ENCODE results near the gene C9orf57. TPM values are rescaled to one million over a fixed set of nuclear protein-coding genes. Genes with fewer than 3 reads are reported as not detected.

C9orf57 gene
- total RNA-seq, 1 experiment from 2014 or later = not detected

GRCh38 chr9:72023596-72023995 is 36.8 kb downstream of the C9orf57 start:
- Histone ChIP-seq H2AFZ (no peak overlapping the region), H3K36me3 (ENCODE audit: low read depth) (no peaks in the 10 kb centered on the region), H3K4me2 (no peak overlapping the region), H4K20me1 (ENCODE audit: insufficient read depth) (no peaks in the 10 kb centered on the region), H3K4me3 (no peak overlapping the region), H3K9me2 (ENCODE audit: insufficient read depth) (no peaks in the 10 kb centered on the region), H3K9me3 (ENCODE audit: insufficient read depth, low read depth) (no peaks in the 10 kb centered on the region), H3K4me1 (replicated peaks; ENCODE audit: insufficient read depth) (no peaks in the 10 kb centered on the region), H3K79me2 (ENCODE audit: low read depth) (no peaks in the 10 kb centered on the region), H3K27me3 (ENCODE audit: insufficient read depth, low read depth) (no peaks in the 10 kb centered on the region), H3F3A (ENCODE audit: insufficient read depth, low read depth) (no peaks in the 10 kb centered on the region), H3K27ac (no peak overlapping the region)
- intact Hi-C loops (cut with micrococcal nuclease; ENCODE audit: unreplicated experiment) = no loop called here
- no peak for TF ChIP-seq CTCF (conservative IDR thresholded peaks at IDR 0.05)
- no peak for TF ChIP-seq EZH2 (IDR thresholded peaks at IDR 0.05; ENCODE audit: low read depth)
- ChIA-PET POLR2A (ENCODE audit: unreplicated experiment) (no interaction called here), CTCF (no interaction called here)
- no peak for DNase-seq
- no TSS peak for BruUV-seq (replicated peaks)

GRCh38 chr9:72022841-72023240 is 37.6 kb downstream of the C9orf57 start:
- CTCF ChIA-PET = interaction anchor here (0.6 kb wide), 1 partner anchor 739 kb away, joined by 3 read pairs; no protein-coding TSS in a partner anchor
- POLR2A ChIA-PET (ENCODE audit: unreplicated experiment) = no interaction called here
- no peaks in the 10 kb centered on the region for H3K79me2 ChIP-seq (ENCODE audit: low read depth)
- no peak overlapping the region for H3K4me3 ChIP-seq
- no peaks in the 10 kb centered on the region for H4K20me1 ChIP-seq (ENCODE audit: insufficient read depth)
- H3K27ac ChIP-seq = no peak overlapping the region
- intact Hi-C loops (cut with micrococcal nuclease; ENCODE audit: unreplicated experiment) = no loop called here
- no peaks in the 10 kb centered on the region for H3K9me3 ChIP-seq (ENCODE audit: insufficient read depth, low read depth)
- no peaks in the 10 kb centered on the region for H3K27me3 ChIP-seq (ENCODE audit: insufficient read depth, low read depth)
- no peak overlapping the region for H2AFZ ChIP-seq
- DNase-seq = peak in 1 of 2 experiments; percentile 70
- BruUV-seq (replicated peaks) = no TSS peak
- no peaks in the 10 kb centered on the region for H3K9me2 ChIP-seq (ENCODE audit: insufficient read depth)
- TF ChIP-seq CTCF (conservative IDR thresholded peaks at IDR 0.05) = no peak
- TF ChIP-seq EZH2 (IDR thresholded peaks at IDR 0.05; ENCODE audit: low read depth) = no peak
- no peaks in the 10 kb centered on the region for H3K36me3 ChIP-seq (ENCODE audit: low read depth)
- no peaks in the 10 kb centered on the region for H3F3A ChIP-seq (ENCODE audit: insufficient read depth, low read depth)
- H3K4me1 ChIP-seq (replicated peaks; ENCODE audit: insufficient read depth) = no peaks in the 10 kb centered on the region
- no peak overlapping the region for H3K4me2 ChIP-seq

GRCh38 chr9:72013292-72013760 is 47.1 kb downstream of the C9orf57 start:
- no peaks in the 10 kb centered on the region for H3K79me2 ChIP-seq (ENCODE audit: low read depth)
- TF ChIP-seq EZH2 (IDR thresholded peaks at IDR 0.05; ENCODE audit: low read depth) = no peak
- TF ChIP-seq CTCF (conservative IDR thresholded peaks at IDR 0.05) = no peak
- no TSS peak for BruUV-seq (replicated peaks)
- ChIA-PET CTCF (interaction anchor here (0.6 to 1.7 kb wide), 3 partner anchors 11 to 809 kb away, joined by 3 to 20 read pairs (median 6); no protein-coding TSS in a partner anchor), POLR2A (ENCODE audit: unreplicated experiment) (interaction anchor here (0.6 kb wide), 1 partner anchor 333 kb away, joined by 8 read pairs; no protein-coding TSS in a partner anchor)
- no peak overlapping the region for H3K4me3 ChIP-seq
- H3K36me3 ChIP-seq (ENCODE audit: low read depth) = no peaks in the 10 kb centered on the region
- no peak for DNase-seq
- peaks cover 11% of the 10 kb centered on the region; the same call in 1 of the 2 replicates for H3K4me1 ChIP-seq (replicated peaks; ENCODE audit: insufficient read depth)
- 0 out of 2 replicates have a peak overlapping the region, but pooled peaks have one; percentile 11 for H3K4me2 ChIP-seq
- H4K20me1 ChIP-seq (ENCODE audit: insufficient read depth) = no peaks in the 10 kb centered on the region
- H3K9me2 ChIP-seq (ENCODE audit: insufficient read depth) = no peaks in the 10 kb centered on the region
- H3K27me3 ChIP-seq (ENCODE audit: insufficient read depth, low read depth) = no peaks in the 10 kb centered on the region
- H3K27ac ChIP-seq = no peak overlapping the region
- H3K9me3 ChIP-seq (ENCODE audit: insufficient read depth, low read depth) = no peaks in the 10 kb centered on the region
- no peaks in the 10 kb centered on the region for H3F3A ChIP-seq (ENCODE audit: insufficient read depth, low read depth)
- intact Hi-C loops (cut with micrococcal nuclease; ENCODE audit: unreplicated experiment) = loop anchor here (5.0 kb wide), 1 partner anchor 101 kb away; the partner anchor contains the start of genes ABHD17B and C9orf85
- no peak overlapping the region for H2AFZ ChIP-seq
